Stomach (tissue), 9 donors: ENCODE data around the gene KIF3C. TPM values are rescaled to one million over a fixed set of nuclear protein-coding genes. Genes with fewer than 3 reads are reported as not detected.
"Not testable (repeated sequence)": the region's sequence is repeated elsewhere in the genome, so short reads cannot be mapped to it uniquely, and the experiment has no call there.

Source experiments
- DNase-seq, 2 donors: peaks; one replicate each; pipeline versions ENCODE4 v3.0.0 to v3.0.0-alpha.2; 2013 to 2019
- H3K27ac ChIP-seq, 5 donors: fragments of 200-600 bp in 4 of 5; sonication (generic) in 4 of 5; one replicate each; pipeline ENCODE4 v1.5.1; 2013 to 2019; ENCODE audit warnings: mild to moderate bottlenecking in 1 of 5, moderate library complexity in 1 of 5
- H3K27me3 ChIP-seq, 3 donors: fragments of 200-600 bp; sonication (generic); one replicate each; pipeline ENCODE4 v1.5.1; 2017 to 2019; ENCODE audit warnings: mixed run types in 1 of 3
- H3K36me3 ChIP-seq, 4 donors: fragments of 200-600 bp; sonication (generic); 1 replicate in 3 of 4; 2 replicates in 1 of 4; pipeline ENCODE4 v1.5.1; 2016 to 2019
- H3K4me1 ChIP-seq, 4 donors: fragments of 200-600 bp; sonication (generic); one replicate each; pipeline ENCODE4 v1.5.1; 2016 to 2019
- H3K4me3 ChIP-seq, 4 donors: fragments of 200-600 bp; sonication (generic) in 3 of 4; one replicate each; pipeline ENCODE4 v1.5.1; 2016 to 2019; ENCODE audit warnings: mild to moderate bottlenecking in 1 of 4
- H3K9me3 ChIP-seq, 4 donors: fragments of 200-600 bp; sonication (generic); one replicate each; pipeline ENCODE4 v1.5.1; 2016 to 2019
- CTCF ChIP-seq, 7 experiments: fragments of 450-650 bp in 4 of 7; fragments of 200-600 bp in 3 of 7; sonication (generic) in 3 of 7; IDR thresholded peaks; one replicate each; pipeline ENCODE4 v1.5.1; 2016 to 2019; ENCODE audit warnings: antibody characterized with exemption in 7 of 7, control low read depth in 2 of 7, mild to moderate bottlenecking in 1 of 7
- EP300 ChIP-seq: sonication (generic); formaldehyde crosslinking; IDR thresholded peaks from one replicate; pipeline ENCODE4 v1.6.1; 2017; ENCODE audit warnings: antibody characterized with exemption
- POLR2A ChIP-seq, 4 donors: fragments of 450-650 bp; IDR thresholded peaks; one replicate each; pipeline ENCODE4 v1.6.1; 2016; ENCODE audit warnings: antibody characterized with exemption in 4 of 4, control low read depth in 2 of 4, mild to moderate bottlenecking in 1 of 4, moderate library complexity in 1 of 4
- POLR2AphosphoS5 ChIP-seq, 3 donors: sonication (generic); formaldehyde crosslinking; IDR thresholded peaks; one replicate each; pipeline ENCODE4 v1.6.1; 2016; ENCODE audit warnings: antibody characterized with exemption in 3 of 3
- WGBS, 5 donors: extraction: QIAGEN DNeasy Blood & Tissue Kit in 3 of 5; methylation state at CpG; one replicate each; pipeline versions ENCODE4 v1.1.5 to v1.1.7; 2013 to 2018; 5-methylcytosine and 5-hydroxymethylcytosine counted together
- intact Hi-C: fragments of 100-400 bp; cut with DNase I; formaldehyde crosslinking; loops from one replicate; pipeline ENCODE4 v1.15.1; 2023; ENCODE audit warnings: low total_unique reads
- polyA plus RNA-seq, 3 donors: library from polyadenylated mRNA; stranded (reverse); fragments of 200-250 nt; gene quantifications; one replicate each; pipeline ENCODE4 v1.2.3, GENCODE V29; 2013
- total RNA-seq, 5 donors: library from RNA; depleted of rRNA; stranded (reverse); fragments of >200 nt; gene quantifications; one replicate each; pipeline versions ENCODE4 v1.1.0 to v1.2.3, GENCODE V29; 2014 to 2016
- donor health status: healthy with polysubstance abuse.
- donor health status: Bipolar disorder and iron deficiency.
- donor health status: healthy.

The KIF3C gene
- total and polyA plus RNA-seq, 8 donors = 0.29 to 7.3 (median 2.4) TPM; not detected in 1

- DNase-seq = peak in 1 of 2 donors; percentile 10
- TF ChIP-seq POLR2A (IDR thresholded peaks at IDR 0.05) (no peak), CTCF (IDR thresholded peaks at IDR 0.05) (no peak), POLR2AphosphoS5 (IDR thresholded peaks at IDR 0.05) (no peak), EP300 (no peak)
- Histone ChIP-seq H3K4me3 (no peak overlapping the region), H3K36me3 (no peaks in the 10 kb centered on the region), H3K27me3 (no peaks in the 10 kb centered on the region), H3K27ac (no peak overlapping the region), H3K9me3 (no peaks in the 10 kb centered on the region), H3K4me1 (no peaks in the 10 kb centered on the region)
- intact Hi-C loops = no loop called here
- 22 to 28% (median 26%) methylated on average over 10 of the region's 10 CpGs for WGBS, 5 donors
Measured at GRCh38 chr2:25912851-25913695, 69.2 kb downstream of the KIF3C start.

GRCh38 chr2:25909574-25909973, 72.7 kb downstream of the KIF3C start:
- H3K9me3 ChIP-seq, DNase-seq, H3K36me3 ChIP-seq, intact Hi-C loops, H3K27me3 ChIP-seq, H3K4me3 ChIP-seq, H3K4me1 ChIP-seq, H3K27ac ChIP-seq: not testable (repeated sequence)
- 64 to 79% (median 73%) methylated on average over 2 to 5 of the region's 5 CpGs for WGBS, 5 donors

- H3K4me1 ChIP-seq = no peaks in the 10 kb centered on the region
- no peak overlapping the region for H3K27ac ChIP-seq
- DNase-seq = no peak
- intact Hi-C loops = no loop called here
- H3K36me3 ChIP-seq = no peaks in the 10 kb centered on the region
- H3K27me3 ChIP-seq = no peaks in the 10 kb centered on the region
- no peaks in the 10 kb centered on the region for H3K9me3 ChIP-seq
- no peak overlapping the region for H3K4me3 ChIP-seq
- TF ChIP-seq CTCF (IDR thresholded peaks at IDR 0.05) = no peak
- no peak for TF ChIP-seq POLR2A (IDR thresholded peaks at IDR 0.05)
- TF ChIP-seq POLR2AphosphoS5 (IDR thresholded peaks at IDR 0.05) = no peak
- no peak for TF ChIP-seq EP300
- 73 to 92% (median 82%) methylated on average over 2 of the region's 2 CpGs for WGBS, 5 donors
Measured at GRCh38 chr2:25905126-25905525, 77.2 kb downstream of the KIF3C start.

- no peak for DNase-seq
- Histone ChIP-seq H3K27me3 (no peaks in the 10 kb centered on the region), H3K4me1 (no peaks in the 10 kb centered on the region), H3K36me3 (no peaks in the 10 kb centered on the region), H3K4me3 (no peak overlapping the region), H3K27ac (no peak overlapping the region), H3K9me3 (no peaks in the 10 kb centered on the region)
- intact Hi-C loops = no loop called here
- no peak for TF ChIP-seq EP300
- no peak for TF ChIP-seq POLR2A (IDR thresholded peaks at IDR 0.05)
- TF ChIP-seq POLR2AphosphoS5 (IDR thresholded peaks at IDR 0.05) = no peak
- TF ChIP-seq CTCF (IDR thresholded peaks at IDR 0.05) = no peak
- 65 to 81% (median 73%) methylated on average over 5 of the region's 5 CpGs for WGBS, 5 donors
Measured at GRCh38 chr2:25903216-25903776, 79.0 kb downstream of the KIF3C start.
